IPS-NIHi11 (cell line): ENCODE measurements around the gene NCOA7.
A peak's percentile ranks its signal among the peaks of the same experiment; 100 is the strongest.
"Not testable (repeated sequence)": the region's sequence is repeated elsewhere in the genome, so short reads cannot be mapped to it uniquely, and the experiment has no call there.

Experiments
- DNase-seq: peaks from one replicate; pipeline ENCODE4 v3.0.0; 2012; ENCODE audit warnings: mixed read lengths, low spot score

The NCOA7 gene

GRCh38 chr6:125841356-125842090, 50.8 kb downstream of the NCOA7 start:
- DNase-seq, result no peak

DNA sequence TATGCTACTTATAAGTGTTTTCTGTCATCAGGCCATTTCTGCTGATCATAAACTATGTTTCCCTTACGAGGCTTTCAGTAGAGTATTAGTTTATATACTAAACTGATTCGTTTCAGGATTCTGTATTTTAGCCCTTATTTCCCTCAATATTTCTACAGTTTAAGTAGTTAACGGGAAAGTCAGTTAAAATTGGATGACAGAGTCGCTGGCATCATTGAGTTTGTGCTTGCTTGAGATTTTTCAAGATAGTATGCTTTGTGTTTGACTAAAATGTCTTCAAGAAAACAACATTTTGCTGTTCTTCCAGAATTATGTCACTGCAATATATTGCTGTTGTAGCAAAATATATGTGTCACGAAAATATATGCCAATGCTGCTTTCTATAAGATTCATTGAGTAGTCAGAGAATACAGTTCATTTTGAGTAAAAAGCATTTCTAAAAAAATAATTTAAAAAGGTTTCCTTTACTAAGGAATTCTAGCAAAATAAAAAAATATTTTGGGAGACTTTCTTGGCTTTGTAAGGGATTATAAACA, 51.4 kb downstream of the NCOA7 start:
- DNase-seq, result no peak

GRCh38 chr6:125843593-125843992, 52.8 kb downstream of the NCOA7 start:
- no peak for DNase-seq

GRCh38 chr6:125844989-125845388, 54.2 kb downstream of the NCOA7 start:
- DNase-seq, result no peak

DNA sequence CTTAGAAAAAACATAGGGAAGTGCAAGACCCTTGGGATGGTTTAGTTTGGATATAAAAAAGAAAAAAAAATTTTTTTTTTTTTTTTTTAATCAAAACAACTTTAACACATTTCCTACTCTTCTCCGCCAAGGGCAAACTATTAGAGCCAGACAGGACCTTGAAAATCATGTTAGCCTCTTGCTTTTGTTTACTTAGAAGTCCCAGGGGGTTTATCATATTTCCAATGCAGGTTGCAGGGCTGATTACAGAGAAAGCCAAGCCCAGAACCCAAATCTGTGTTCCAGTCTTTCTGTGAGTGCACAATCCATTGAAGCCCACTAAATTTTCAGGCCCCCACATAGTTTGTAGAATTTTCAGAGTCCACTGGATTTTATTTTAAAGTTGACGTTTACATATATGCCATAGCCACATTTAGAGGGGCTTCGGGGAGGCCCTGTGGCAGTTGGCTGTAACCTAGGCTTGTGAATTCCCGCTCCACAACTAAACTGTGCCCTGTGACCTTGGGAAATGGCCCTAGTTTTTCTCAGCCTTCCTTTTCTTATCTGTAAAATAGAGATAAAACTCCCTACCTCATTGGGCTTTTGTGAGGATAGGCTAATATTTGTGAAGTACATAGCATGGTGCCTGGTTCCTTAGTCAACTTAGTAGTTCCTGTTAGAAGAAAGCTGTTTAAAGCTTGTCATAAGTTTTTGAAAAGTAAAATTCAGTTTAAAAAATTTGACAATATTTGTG, 55.7 kb downstream of the NCOA7 start:
- no peak for DNase-seq

- not testable (repeated sequence) for DNase-seq
Measured at GRCh38 chr6:125848286-125848685, 57.5 kb downstream of the NCOA7 start.

GRCh38 chr6:125850361-125850760, 59.6 kb downstream of the NCOA7 start:
- DNase-seq, result no peak

DNA sequence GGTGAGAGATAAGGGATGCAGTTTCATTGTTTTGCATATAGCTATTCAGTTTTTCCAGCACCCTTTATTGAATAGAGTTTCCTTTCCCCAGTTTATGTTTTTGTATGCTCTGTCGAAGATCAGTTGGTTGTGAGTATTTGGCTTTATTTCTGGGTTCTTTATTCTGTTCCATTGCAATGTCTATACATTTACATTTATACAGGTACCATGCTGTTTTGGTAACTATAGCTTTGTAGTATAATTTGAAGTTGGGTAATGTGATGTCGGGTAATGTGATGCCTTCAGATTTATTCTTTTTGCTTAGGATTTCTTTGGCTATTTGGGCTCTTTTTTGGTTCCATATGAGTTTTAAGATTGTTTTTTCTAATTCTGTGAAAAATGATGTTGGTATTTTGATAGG, 61.8 kb downstream of the NCOA7 start:
- no peak for DNase-seq

- DNase-seq, result no peak
Measured at GRCh38 chr6:125853168-125853567, 62.4 kb downstream of the NCOA7 start.

DNA sequence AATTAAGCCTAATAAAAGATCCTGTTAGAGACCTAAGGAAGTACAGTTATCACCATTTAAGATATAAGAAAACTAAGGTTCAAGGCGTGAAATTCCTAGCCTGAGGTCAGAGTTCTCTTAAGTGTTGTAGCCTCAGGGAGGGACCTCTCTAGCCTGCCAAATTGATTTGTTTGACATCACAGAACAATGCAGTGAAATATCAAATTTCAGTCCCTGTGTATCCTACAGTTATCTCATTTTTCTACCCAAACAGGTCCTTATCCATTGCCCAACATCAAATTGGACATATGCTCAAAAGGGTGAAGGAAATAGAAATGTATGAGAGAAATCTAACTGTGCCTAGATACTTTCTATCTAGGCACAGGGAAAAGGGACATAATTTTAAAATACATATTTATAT, 63.0 kb downstream of the NCOA7 start:
- no peak for DNase-seq

GRCh38 chr6:125854355-125854754, 63.6 kb downstream of the NCOA7 start:
- no peak for DNase-seq

DNA sequence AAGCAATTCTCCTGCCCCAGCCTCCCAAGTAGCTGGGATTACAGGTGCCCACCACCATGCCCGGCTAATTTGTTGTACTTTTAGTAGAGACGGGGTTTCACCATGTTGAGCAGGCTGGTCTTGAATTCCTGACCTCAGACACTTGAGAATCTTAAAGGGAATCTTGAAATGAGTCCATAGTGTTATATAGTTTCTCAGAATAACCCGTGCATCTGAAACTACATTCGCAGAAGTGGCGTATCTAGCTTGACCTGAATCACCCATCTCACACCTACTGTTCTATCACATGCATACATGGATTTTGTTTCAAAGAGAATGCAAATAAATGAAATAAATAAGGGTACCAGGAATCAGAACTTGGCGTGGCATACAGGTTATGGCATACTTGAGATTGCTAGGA, 65.0 kb downstream of the NCOA7 start:
- no peak for DNase-seq

DNA sequence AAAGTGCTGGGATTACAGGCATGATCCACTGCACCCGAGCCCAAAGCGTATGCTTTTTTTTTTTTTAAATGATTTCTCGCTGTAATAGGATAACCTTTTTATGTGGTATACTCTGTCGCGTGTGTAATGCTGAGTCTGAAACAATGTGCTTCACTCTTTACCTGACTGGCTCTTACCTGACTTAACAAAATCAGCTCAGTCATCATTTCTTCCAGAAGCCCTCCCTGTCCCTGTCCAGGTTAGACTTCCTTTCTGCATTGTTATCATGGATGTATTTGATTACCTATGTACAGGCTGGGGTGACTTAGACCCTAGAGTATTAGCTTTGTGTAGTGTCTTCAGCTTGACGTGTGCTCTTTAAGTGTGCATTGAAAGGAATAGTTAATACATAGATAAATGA, 67.1 kb downstream of the NCOA7 start:
- no peak for DNase-seq

GRCh38 chr6:125858427-125859320, 67.9 kb downstream of the NCOA7 start:
- peak; percentile 86 for DNase-seq

DNA sequence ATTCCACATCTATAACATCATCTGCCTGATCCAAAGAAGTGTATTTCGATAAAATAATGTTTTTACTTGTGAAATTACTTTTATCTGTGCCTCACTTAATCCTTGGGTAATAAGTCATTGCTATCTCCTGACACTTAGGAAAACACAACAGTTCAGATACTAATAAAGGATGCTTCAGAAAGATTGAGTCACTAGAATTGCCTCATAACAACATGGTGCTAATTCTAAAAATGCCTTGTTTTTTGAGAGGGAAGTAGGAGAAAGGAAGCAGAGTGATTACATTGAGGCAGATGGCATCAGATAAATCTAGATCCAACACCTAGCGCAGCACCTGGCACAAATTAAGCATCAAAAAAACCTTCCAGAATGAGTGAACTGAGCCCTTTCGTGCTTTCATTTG, 69.0 kb downstream of the NCOA7 start:
- no peak for DNase-seq

GRCh38 chr6:125863023-125863422, 72.3 kb downstream of the NCOA7 start:
- DNase-seq, result no peak

DNA sequence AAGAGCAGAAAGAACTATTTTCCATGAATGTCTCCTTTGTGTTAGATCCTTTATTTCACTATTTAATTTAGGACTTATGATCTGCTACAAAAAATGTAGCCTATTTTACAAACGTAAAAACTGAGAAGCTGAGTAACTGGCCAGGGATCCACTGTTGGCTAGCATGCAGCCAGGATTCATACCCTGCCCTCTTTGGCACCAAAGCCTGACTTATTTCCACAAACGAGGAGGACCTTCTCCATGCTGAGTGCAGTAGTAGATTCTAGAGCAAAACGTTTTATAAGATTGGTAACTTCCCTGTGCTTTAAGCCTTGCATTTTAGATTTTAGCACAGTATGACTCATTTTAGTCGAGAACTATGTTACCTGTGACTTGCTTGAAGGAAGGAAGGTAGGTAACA, 74.3 kb downstream of the NCOA7 start:
- DNase-seq, result no peak

GRCh38 chr6:125866433-125866832, 75.7 kb downstream of the NCOA7 start:
- no peak for DNase-seq

- peak; percentile 54 for DNase-seq
Measured at GRCh38 chr6:125867483-125867942, 76.8 kb downstream of the NCOA7 start.

DNA sequence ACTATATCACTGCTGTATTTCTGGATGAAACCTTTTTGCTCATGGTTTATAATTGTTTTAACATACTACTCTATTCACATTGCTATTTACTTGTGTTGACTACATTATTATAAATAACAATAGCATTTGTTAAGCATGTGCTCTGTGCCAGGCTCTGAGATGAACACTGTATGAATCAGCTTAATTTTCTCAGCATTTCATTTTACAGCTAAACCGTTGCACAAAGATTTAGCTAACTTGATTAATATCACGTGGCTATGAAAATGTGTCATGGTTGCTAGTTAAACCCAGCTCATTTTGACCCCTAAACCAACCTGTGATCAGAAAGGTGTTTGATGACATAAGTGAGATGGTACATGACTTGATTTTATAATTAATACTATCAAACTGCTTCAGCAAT, 77.5 kb downstream of the NCOA7 start:
- DNase-seq, result no peak

GRCh38 chr6:125868678-125869395, 78.1 kb downstream of the NCOA7 start:
- no peak for DNase-seq

DNA sequence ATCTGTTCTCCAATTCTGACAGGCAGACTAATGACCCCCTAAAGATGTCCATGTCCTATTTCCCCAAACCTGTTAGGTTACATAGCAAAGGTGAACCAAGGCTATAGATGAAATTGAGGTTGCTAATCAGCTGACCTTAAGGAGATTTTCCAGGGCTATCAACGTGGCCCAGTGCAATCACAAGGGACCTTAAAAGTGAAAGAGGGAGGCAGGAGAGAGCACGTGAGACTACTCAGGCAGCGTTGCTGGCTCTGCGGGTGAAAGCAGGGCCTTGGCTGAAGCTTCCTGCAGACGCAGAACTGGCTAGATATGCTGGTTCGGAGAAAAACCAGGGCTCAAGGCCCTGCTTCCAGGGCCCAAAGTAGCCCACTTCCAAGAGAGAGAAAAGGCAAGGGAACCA, 78.7 kb downstream of the NCOA7 start:
- no peak for DNase-seq
